Retinal pigment epithelial cell (primary cell): Measurements from ENCODE around the gene RSAD1.

Experiments used
- DNase-seq: peaks from one replicate; pipeline ENCODE4 v3.0.0-alpha.2; 2010; ENCODE audit warnings: low read depth
- H3K4me3 ChIP-seq: 2 replicates; pipeline ENCODE4 v1.5.1; 2011; ENCODE audit warnings: mild to moderate bottlenecking, low read length, control low read depth, moderate library complexity
- TF ChIP-seq, protein P1 (sequence below): conservative IDR thresholded peaks from 2 replicates; pipeline ENCODE4 v1.5.1; 2011; ENCODE audit warnings: low read depth, low read length, control low read depth, inconsistent platforms

RSAD1 gene

DNA sequence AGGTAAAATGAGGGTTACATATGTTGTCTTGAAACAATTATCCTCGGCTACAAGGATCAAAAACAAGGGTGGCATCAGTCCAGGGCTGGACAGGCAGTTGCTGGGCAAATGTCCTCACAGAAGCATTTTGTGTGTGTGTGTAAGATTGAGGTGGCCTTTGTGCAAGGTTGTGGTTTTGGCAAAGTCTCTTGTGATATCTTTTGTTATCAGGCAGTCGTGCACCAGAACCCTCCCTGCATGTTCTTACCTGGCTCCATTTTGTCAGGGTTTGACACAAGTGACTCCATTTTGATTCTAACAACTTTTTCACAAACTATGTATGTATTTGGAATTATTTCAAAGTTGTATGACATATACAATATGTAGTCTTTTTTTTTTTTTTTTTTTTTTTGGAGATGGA is 30.0 kb upstream of the RSAD1 start:
- no peak overlapping the region for H3K4me3 ChIP-seq
- DNase-seq = no peak
- TF ChIP-seq, protein P1, sequence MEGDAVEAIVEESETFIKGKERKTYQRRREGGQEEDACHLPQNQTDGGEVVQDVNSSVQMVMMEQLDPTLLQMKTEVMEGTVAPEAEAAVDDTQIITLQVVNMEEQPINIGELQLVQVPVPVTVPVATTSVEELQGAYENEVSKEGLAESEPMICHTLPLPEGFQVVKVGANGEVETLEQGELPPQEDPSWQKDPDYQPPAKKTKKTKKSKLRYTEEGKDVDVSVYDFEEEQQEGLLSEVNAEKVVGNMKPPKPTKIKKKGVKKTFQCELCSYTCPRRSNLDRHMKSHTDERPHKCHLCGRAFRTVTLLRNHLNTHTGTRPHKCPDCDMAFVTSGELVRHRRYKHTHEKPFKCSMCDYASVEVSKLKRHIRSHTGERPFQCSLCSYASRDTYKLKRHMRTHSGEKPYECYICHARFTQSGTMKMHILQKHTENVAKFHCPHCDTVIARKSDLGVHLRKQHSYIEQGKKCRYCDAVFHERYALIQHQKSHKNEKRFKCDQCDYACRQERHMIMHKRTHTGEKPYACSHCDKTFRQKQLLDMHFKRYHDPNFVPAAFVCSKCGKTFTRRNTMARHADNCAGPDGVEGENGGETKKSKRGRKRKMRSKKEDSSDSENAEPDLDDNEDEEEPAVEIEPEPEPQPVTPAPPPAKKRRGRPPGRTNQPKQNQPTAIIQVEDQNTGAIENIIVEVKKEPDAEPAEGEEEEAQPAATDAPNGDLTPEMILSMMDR = no peak

DNA sequence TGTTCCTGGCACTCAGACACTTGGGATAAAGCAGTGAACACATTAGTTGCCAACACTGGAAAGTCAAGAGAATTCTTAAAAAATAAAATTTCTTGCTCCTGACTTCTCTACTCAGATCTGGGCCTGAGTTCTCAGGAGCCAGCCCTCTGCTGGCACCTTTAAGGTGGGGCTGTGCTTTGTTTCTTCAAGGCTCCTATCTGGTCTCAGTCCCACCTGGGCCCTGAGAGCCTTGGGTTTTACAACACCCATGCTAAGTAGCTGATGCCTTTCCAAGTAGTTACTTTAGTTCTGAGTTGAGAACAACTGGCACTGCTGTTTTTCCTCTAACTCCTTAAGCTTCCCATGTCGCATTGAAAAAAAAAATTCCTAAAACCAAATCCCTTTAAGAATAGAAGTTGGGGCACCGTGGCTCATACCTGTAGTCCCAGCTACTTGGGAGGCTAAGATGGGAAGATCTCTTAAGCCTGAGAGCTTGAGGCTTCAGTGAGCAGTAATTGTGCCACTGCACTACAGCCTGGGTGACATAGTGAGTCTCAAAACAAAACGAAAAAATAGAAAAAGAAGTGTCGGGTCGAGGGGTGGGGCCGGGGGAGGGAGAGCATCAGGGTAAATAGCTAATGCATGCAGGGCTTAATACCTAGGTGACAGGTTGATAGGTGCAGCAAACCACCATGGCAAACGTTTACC is 26.6 kb upstream of the RSAD1 start:
- TF ChIP-seq, protein P1 = no peak
- H3K4me3 ChIP-seq = no peak overlapping the region
- no peak for DNase-seq

DNA sequence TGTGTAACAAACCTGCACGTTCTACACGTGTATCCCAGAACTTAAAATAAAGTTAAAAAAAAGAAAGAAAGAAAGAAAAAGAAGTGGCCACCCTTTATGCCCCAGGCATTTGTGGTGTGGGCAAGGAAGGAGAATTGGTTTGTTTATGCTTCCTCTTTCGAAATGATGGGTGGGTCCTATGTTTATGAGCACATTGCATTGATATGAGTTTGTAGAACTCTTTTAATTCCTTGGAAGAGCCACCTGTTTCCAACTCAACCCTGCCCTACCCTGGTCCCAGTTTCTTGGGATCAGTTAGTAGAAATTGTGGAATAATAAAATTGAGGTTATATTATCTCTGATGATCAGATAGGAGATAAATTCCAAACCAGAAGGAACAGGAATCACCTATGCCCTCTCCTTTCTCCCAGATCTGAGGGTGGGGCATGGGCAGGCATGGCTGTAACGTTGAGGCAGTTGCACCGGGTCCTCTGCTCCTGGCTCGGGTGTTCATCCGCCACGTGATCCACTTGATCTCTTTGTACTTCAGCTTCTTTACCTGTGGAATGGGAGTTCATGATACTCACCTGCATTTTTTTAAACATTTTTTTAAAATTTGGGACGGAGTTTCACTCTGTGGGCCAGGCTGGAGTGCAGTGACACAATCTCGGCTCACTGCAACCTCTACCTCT is 25.9 kb upstream of the RSAD1 start:
- TF ChIP-seq, protein P1 = no peak
- no peak for DNase-seq
- H3K4me3 ChIP-seq = no peak overlapping the region

DNA sequence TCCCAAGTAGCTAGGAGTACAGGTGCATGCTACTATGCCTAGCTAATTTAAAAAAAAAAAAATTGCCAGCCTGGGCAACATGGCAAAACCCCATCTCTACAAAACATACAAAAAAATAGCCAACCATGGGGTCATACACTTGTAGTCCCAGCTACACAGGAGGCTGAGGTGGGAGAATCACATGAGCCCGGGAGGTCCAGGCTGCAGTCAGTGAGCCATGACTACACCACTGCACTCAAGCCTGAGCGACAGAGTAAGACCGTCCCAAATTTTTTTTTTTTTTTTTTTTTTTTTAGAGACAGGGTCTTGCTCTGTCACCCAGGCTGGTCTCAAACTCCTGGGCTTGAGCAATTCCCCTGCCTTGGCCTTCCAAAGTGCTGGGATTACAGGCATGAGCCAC is 24.8 kb upstream of the RSAD1 start:
- H3K4me3 ChIP-seq = no peak overlapping the region
- TF ChIP-seq, protein P1 = no peak
- DNase-seq = no peak

DNA sequence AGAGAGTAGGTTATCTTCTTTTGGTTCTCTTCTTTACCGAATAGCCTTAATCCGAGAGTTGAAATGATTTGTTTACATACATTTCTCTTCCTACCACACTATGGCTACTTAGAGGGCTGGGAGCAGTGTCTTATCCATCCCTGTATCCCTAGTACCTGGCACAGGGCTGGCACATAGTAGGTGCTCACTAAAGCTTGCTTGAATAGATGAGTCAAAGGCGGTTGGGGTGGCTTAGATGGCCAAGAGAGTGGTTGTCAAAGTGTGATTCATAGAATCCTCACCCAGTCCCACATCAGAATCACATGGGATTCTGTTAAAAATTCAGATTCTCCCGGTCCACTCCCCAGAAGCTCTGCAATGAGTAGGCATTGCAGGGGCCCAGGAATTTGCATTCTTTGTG is 21.0 kb upstream of the RSAD1 start:
- TF ChIP-seq, protein P1 = no peak
- no peak overlapping the region for H3K4me3 ChIP-seq
- DNase-seq = no peak

DNA sequence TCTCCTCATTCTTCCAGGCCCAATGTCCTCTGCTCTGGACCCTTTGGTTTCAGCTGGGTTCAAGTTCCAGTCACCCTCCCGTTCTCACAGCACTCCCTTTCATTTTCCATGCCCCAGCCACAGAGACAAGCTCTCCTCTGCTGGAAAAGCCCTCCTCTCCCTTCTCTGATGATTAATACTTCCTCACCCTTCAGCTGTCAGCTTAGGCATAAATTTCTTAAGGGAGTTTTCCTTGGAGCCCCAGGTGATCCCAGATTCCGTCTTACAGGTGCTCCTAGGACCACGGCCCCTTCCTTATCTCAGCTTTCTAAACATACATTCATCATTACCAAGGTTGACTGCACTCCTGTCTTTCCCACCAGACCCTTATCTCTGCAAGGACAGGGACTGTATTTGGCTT is 20.4 kb upstream of the RSAD1 start:
- TF ChIP-seq, protein P1 = no peak
- no peak for DNase-seq
- H3K4me3 ChIP-seq = no peak overlapping the region
